HEK293 (cell line): ENCODE data around the gene MTMR2.

Source experiments
- CTCF ChIA-PET: fragments of 350-600 bp; formaldehyde crosslinking; extraction: SDS; loops from one replicate; lab custom pipeline; 2021; ENCODE audit warnings: antibody characterized with exemption; lab: Yijun Ruan, JAX
- POLR2A ChIA-PET: fragments of 300-600 bp; formaldehyde crosslinking; extraction: SDS; loops from one replicate; lab custom pipeline; 2020; ENCODE audit warnings: antibody characterized with exemption, inconsistent platforms; lab: Yijun Ruan, JAX
- H3K27ac ChIP-seq: fragments of 200-500 bp; sonication (Bioruptor generic); 2 replicates; pipeline ENCODE4 v1.5.1; 2014; ENCODE audit warnings: low read depth, low read length, control low read depth, inconsistent platforms; ENCODE audit errors: extremely low read depth
- H3K36me3 ChIP-seq, 2 experiments: fragments of 200-500 bp in 1 of 2; sonication (Bioruptor generic) in 1 of 2; 1 replicate in 1 of 2; 2 replicates in 1 of 2; pipeline ENCODE4 v1.5.1; 2014 to 2017; ENCODE audit warnings: inconsistent platforms in 2 of 2, low read length in 2 of 2; ENCODE audit not compliant: control insufficient read depth in 2 of 2, insufficient read depth in 1 of 2
- H3K4me1 ChIP-seq: fragments of 200-500 bp; sonication (Bioruptor generic); 2 replicates; pipeline ENCODE4 v1.5.1; 2014; ENCODE audit warnings: mild to moderate bottlenecking, low read length, inconsistent platforms; ENCODE audit not compliant: control insufficient read depth, insufficient read depth
- H3K4me3 ChIP-seq: 2 replicates; pipeline ENCODE4 v1.5.1; 2011; ENCODE audit warnings: low read depth, mild to moderate bottlenecking, control low read depth, low read length, moderate library complexity
- H3K9me3 ChIP-seq: fragments of 200-500 bp; sonication (Bioruptor generic); 2 replicates; pipeline ENCODE4 v1.5.1; 2014; ENCODE audit warnings: low read depth, low read length, inconsistent platforms; ENCODE audit not compliant: control insufficient read depth, insufficient read depth
- AEBP2 ChIP-seq: fragments of 450-650 bp; formaldehyde crosslinking; IDR thresholded peaks from 2 replicates; pipeline ENCODE4 v1.5.1; 2016; ENCODE audit warnings: missing biosample characterization, missing genetic modification characterization, borderline replicate concordance
- FEZF1 ChIP-seq: fragments of 450-650 bp; formaldehyde crosslinking; IDR thresholded peaks from 2 replicates; pipeline ENCODE4 v1.5.1; 2016; ENCODE audit warnings: missing biosample characterization, missing genetic modification characterization
- MYNN ChIP-seq: fragments of 450-650 bp; formaldehyde crosslinking; IDR thresholded peaks from 2 replicates; pipeline ENCODE4 v1.5.1; 2016; ENCODE audit warnings: missing biosample characterization, missing genetic modification characterization, borderline replicate concordance
- PRDM1 ChIP-seq: fragments of 450-650 bp; formaldehyde crosslinking; IDR thresholded peaks from 2 replicates; pipeline ENCODE4; 2016; ENCODE audit warnings: missing biosample characterization, missing genetic modification characterization
- PRDM4 ChIP-seq: fragments of 450-650 bp; formaldehyde crosslinking; IDR thresholded peaks from 2 replicates; pipeline ENCODE4 v1.5.1; 2017; ENCODE audit warnings: missing biosample characterization, missing genetic modification characterization
- PRDM6 ChIP-seq: fragments of 450-650 bp; formaldehyde crosslinking; IDR thresholded peaks from 2 replicates; pipeline ENCODE4 v1.5.1; 2017; ENCODE audit warnings: missing biosample characterization, missing genetic modification characterization
- SP7 ChIP-seq: fragments of 450-650 bp; formaldehyde crosslinking; IDR thresholded peaks from 2 replicates; pipeline ENCODE4 v1.5.1; 2016; ENCODE audit warnings: missing biosample characterization, missing genetic modification characterization
- WT1 ChIP-seq: fragments of 450-650 bp; formaldehyde crosslinking; IDR thresholded peaks from 2 replicates; pipeline ENCODE4 v1.5.1; 2016; ENCODE audit warnings: missing biosample characterization, missing genetic modification characterization
- ZBTB1 ChIP-seq: fragments of 450-650 bp; formaldehyde crosslinking; IDR thresholded peaks from 2 replicates; pipeline ENCODE4 v1.5.1; 2016; ENCODE audit warnings: missing biosample characterization, missing genetic modification characterization
- ZBTB17 ChIP-seq: fragments of 450-650 bp; formaldehyde crosslinking; IDR thresholded peaks from 2 replicates; pipeline ENCODE4 v1.5.1; 2016; ENCODE audit warnings: missing biosample characterization, missing genetic modification characterization
- ZFP41 ChIP-seq: fragments of 450-650 bp; formaldehyde crosslinking; IDR thresholded peaks from 2 replicates; pipeline ENCODE4 v1.5.1; 2016; ENCODE audit warnings: missing biosample characterization, missing genetic modification characterization, borderline replicate concordance
- ZNF132 ChIP-seq: fragments of 450-650 bp; formaldehyde crosslinking; IDR thresholded peaks from 2 replicates; pipeline ENCODE4 v1.5.1; 2017; ENCODE audit warnings: missing biosample characterization, missing genetic modification characterization, borderline replicate concordance
- ZNF174 ChIP-seq: fragments of 450-650 bp; formaldehyde crosslinking; IDR thresholded peaks from 2 replicates; pipeline ENCODE4 v1.5.0; 2017; ENCODE audit warnings: missing biosample characterization, mild to moderate bottlenecking, missing genetic modification characterization
- ZNF223 ChIP-seq: fragments of 450-650 bp; formaldehyde crosslinking; IDR thresholded peaks from 2 replicates; pipeline ENCODE4 v1.5.1; 2016; ENCODE audit warnings: missing biosample characterization, missing genetic modification characterization
- ZNF404 ChIP-seq: fragments of 450-650 bp; formaldehyde crosslinking; IDR thresholded peaks from 2 replicates; pipeline ENCODE4 v1.5.1; 2017; ENCODE audit warnings: missing biosample characterization, missing genetic modification characterization
- ZNF416 ChIP-seq: fragments of 450-650 bp; formaldehyde crosslinking; IDR thresholded peaks from 2 replicates; pipeline ENCODE4 v1.5.1; 2016; ENCODE audit warnings: missing biosample characterization, missing genetic modification characterization
- ZNF501 ChIP-seq: fragments of 450-650 bp; formaldehyde crosslinking; IDR thresholded peaks from 2 replicates; pipeline ENCODE4 v1.5.1; 2016; ENCODE audit warnings: missing biosample characterization, missing genetic modification characterization
- ZNF560 ChIP-seq: fragments of 450-650 bp; formaldehyde crosslinking; IDR thresholded peaks from 2 replicates; pipeline ENCODE4 v1.5.1; 2017; ENCODE audit warnings: missing biosample characterization, missing genetic modification characterization, borderline replicate concordance
- ZNF600 ChIP-seq: fragments of 450-650 bp; formaldehyde crosslinking; IDR thresholded peaks from 2 replicates; pipeline ENCODE4 v1.5.1; 2016; ENCODE audit warnings: missing biosample characterization, missing genetic modification characterization
- ZNF701 ChIP-seq: fragments of 450-650 bp; formaldehyde crosslinking; IDR thresholded peaks from 2 replicates; pipeline ENCODE4 v1.5.1; 2016; ENCODE audit warnings: missing biosample characterization, missing genetic modification characterization
- ZNF776 ChIP-seq: fragments of 450-650 bp; formaldehyde crosslinking; IDR thresholded peaks from 2 replicates; pipeline ENCODE4 v1.5.0; 2017; ENCODE audit warnings: missing biosample characterization, missing genetic modification characterization, borderline replicate concordance
- ZNF843 ChIP-seq: fragments of 450-650 bp; formaldehyde crosslinking; IDR thresholded peaks from 2 replicates; pipeline ENCODE4 v1.5.1; 2016; ENCODE audit warnings: missing biosample characterization, missing genetic modification characterization
- ZSCAN16 ChIP-seq: fragments of 450-650 bp; formaldehyde crosslinking; IDR thresholded peaks from 2 replicates; pipeline ENCODE4 v1.5.1; 2016; ENCODE audit warnings: missing biosample characterization, missing genetic modification characterization

The MTMR2 gene

GRCh38 chr11:95898782-95899181 lies 25.1 kb downstream of the MTMR2 start:
- TF ChIP-seq ZNF843 (tag by site-specific recombination) (0 out of 2 replicates have a peak, but pooled peaks have one; percentile 31), ZNF560 (tag by site-specific recombination) (no peak), PRDM6 (tag by site-specific recombination) (peak; percentile 79), PRDM4 (tag by site-specific recombination) (0 out of 2 replicates have a peak, but pooled peaks have one; percentile 13), ZBTB17 (peak; percentile 38; the same call in 1 of the 2 replicates), ZNF776 (no peak), ZNF223 (tag by site-specific recombination) (no peak), FEZF1 (tag by site-specific recombination) (peak; percentile 87)
- no peak overlapping the region for H3K4me3 ChIP-seq
- ChIA-PET POLR2A (no interaction called here), CTCF (no interaction called here)
- no peaks in the 10 kb centered on the region for H3K36me3 ChIP-seq
- H3K4me1 ChIP-seq = peaks cover 3% of the 10 kb centered on the region; the same call in 1 of the 2 replicates
- H3K27ac ChIP-seq = no peak overlapping the region
- H3K9me3 ChIP-seq = no peaks in the 10 kb centered on the region

- Histone ChIP-seq H3K4me1 (peaks cover 3% of the 10 kb centered on the region; the same call in 1 of the 2 replicates), H3K9me3 (no peaks in the 10 kb centered on the region), H3K36me3 (no peaks in the 10 kb centered on the region), H3K4me3 (no peak overlapping the region), H3K27ac (no peak overlapping the region)
- TF ChIP-seq ZNF132 (tag by site-specific recombination) (no peak), WT1 (tag by site-specific recombination) (no peak), ZNF701 (tag by site-specific recombination) (no peak), ZSCAN16 (tag by site-specific recombination) (no peak)
- ChIA-PET CTCF (interaction anchor here (0.6 to 1.0 kb wide), 3 partner anchors 21 to 497 kb away, joined by 3 read pairs; no protein-coding TSS in a partner anchor), POLR2A (no interaction called here)
Observed at GRCh38 chr11:95897731-95898130, 26.2 kb downstream of the MTMR2 start.

GRCh38 chr11:95895815-95896214 lies 28.1 kb downstream of the MTMR2 start:
- ChIA-PET CTCF (no interaction called here), POLR2A (no interaction called here)

More at GRCh38 chr11:95895815-95896214, 28.1 kb downstream of the MTMR2 start:
- no peaks in the 10 kb centered on the region for H3K36me3 ChIP-seq
- no peak overlapping the region for H3K4me3 ChIP-seq
- H3K4me1 ChIP-seq = peaks cover 3% of the 10 kb centered on the region; the same call in 1 of the 2 replicates
- TF ChIP-seq ZNF404 (tag by site-specific recombination) (no peak), ZBTB1 (tag by site-specific recombination) (no peak), ZNF501 (tag by site-specific recombination) (no peak), ZFP41 (tag by site-specific recombination) (no peak), ZNF416 (no peak), ZNF776 (no peak), ZNF701 (tag by site-specific recombination) (no peak), MYNN (no peak), SP7 (tag by site-specific recombination) (no peak), AEBP2 (tag by site-specific recombination) (no peak), ZNF174 (tag by site-specific recombination) (no peak), PRDM1 (tag by site-specific recombination) (no peak), FEZF1 (tag by site-specific recombination) (no peak), ZNF600 (no peak)
- H3K27ac ChIP-seq = no peak overlapping the region
- no peaks in the 10 kb centered on the region for H3K9me3 ChIP-seq
